WTC11 (cell line): ENCODE data around the gene FRMD4A.

Experiments
- ATF2 ChIP-seq: sonication (generic); formaldehyde crosslinking; IDR thresholded peaks from 2 replicates; pipeline ENCODE4 v1.8.1; 2022; ENCODE audit warnings: low read depth, missing genetic modification reagents, borderline replicate concordance
- CREM ChIP-seq: sonication (generic); formaldehyde crosslinking; IDR thresholded peaks from 2 replicates; pipeline ENCODE4 v1.8.1; 2022; ENCODE audit warnings: mild to moderate bottlenecking, missing genetic modification reagents, moderate library complexity
- CTCF ChIP-seq: fragments of 200-600 bp; IDR thresholded peaks from 2 replicates; pipeline ENCODE4 v1.8.0; 2022; ENCODE audit warnings: antibody characterized with exemption
- STAT6 ChIP-seq: sonication (generic); formaldehyde crosslinking; conservative IDR thresholded peaks from 2 replicates; pipeline ENCODE4 v1.8.1; 2023; ENCODE audit warnings: mild to moderate bottlenecking, low read depth, missing genetic modification reagents, moderate library complexity
- USF2 ChIP-seq: sonication (generic); formaldehyde crosslinking; IDR thresholded peaks from 2 replicates; pipeline ENCODE4 v1.8.1; 2023; ENCODE audit warnings: mild to moderate bottlenecking, missing genetic modification reagents, moderate library complexity

GRCh38 chr10:13904064-13904463 lies 426.7 kb downstream of the FRMD4A start:
- TF ChIP-seq USF2 (CRISPR knock-in tag) = no peak
- TF ChIP-seq STAT6 (CRISPR knock-in tag) = no peak
- no peak for TF ChIP-seq CREM (CRISPR knock-in tag)
- TF ChIP-seq ATF2 (CRISPR knock-in tag) = no peak
- no peak for TF ChIP-seq CTCF
